Parietal lobe (tissue), 2 donors: Measurements from ENCODE around the gene PIBF1. TPM values are rescaled to one million over a fixed set of nuclear protein-coding genes. Genes with fewer than 3 reads are reported as not detected.

ENCODE experiments used
- small RNA-seq: library from RNA; depleted of rRNA; stranded (forward); fragments of <200 nt; gene quantifications from one replicate; pipeline ENCODE3, GENCODE V24; 2014; ENCODE audit warnings: low replicate concordance
- total RNA-seq: library from RNA; depleted of rRNA; stranded (reverse); fragments of >200 nt; gene quantifications from one replicate; pipeline ENCODE4 v1.2.3, GENCODE V29; 2014

PIBF1 gene
- total RNA-seq: 46.3 TPM

GRCh38 chr13:72781451-72782439, at the start of gene PIBF1, which contains the start of gene DIS3:
Gene PIBF1 (plus strand): TSS chr13:72782133. CDS start chr13:72783470, 1,337 bp downstream.
Gene DIS3 (minus strand): TSS chr13:72781900. CDS start chr13:72781832, 68 bp downstream.

GRCh38 chr13:73058736-73059459, 277.0 kb downstream of the PIBF1 start, which contains the start of gene KLF5:
Gene KLF5 (plus strand): TSS chr13:73059005. CDS start chr13:73059328, 323 bp downstream.

Small RNA genes within 50 kb of the gene (small RNA-seq; reads per million reads assigned to genes)
- gene RNU6-79P: not detected

Other genes starting within 250 kb of the PIBF1 start
- gene MZT1, start 54.5 kb upstream of the PIBF1 start, total RNA-seq: 17.5 TPM
- gene BORA, start 54.2 kb upstream of the PIBF1 start, total RNA-seq: 3.8 TPM
- 35.4 TPM for gene DIS3, start 233 bp upstream of the PIBF1 start, total RNA-seq